HG03139 (cell line): ENCODE data around the gene TUBB4B.
"Not testable (repeated sequence)": the region's sequence is repeated elsewhere in the genome, so short reads cannot be mapped to it uniquely, and the experiment has no call there.

ENCODE experiments used
- ATAC-seq: cut with Tn5 transposase; IDR thresholded peaks from one replicate; pipeline ENCODE4 v1.9.1; 2021; ENCODE audit not compliant: unreplicated experiment

TUBB4B gene

GRCh38 chr9:137236238-137236935 lies 4.7 kb upstream of the TUBB4B start:
- peak; percentile 21 for ATAC-seq

- ATAC-seq = no peak
Measured at GRCh38 chr9:137236936-137237421, 4.1 kb upstream of the TUBB4B start.

- no peak for ATAC-seq
Measured at GRCh38 chr9:137237759-137238726, 3.0 kb upstream of the TUBB4B start.

GRCh38 chr9:137239541-137240200 lies 1.4 kb upstream of the TUBB4B start:
- ATAC-seq = not testable (repeated sequence)

GRCh38 chr9:137240318-137240840 lies 708 bp upstream of the TUBB4B start:
- peak; percentile 23 for ATAC-seq

DNA sequence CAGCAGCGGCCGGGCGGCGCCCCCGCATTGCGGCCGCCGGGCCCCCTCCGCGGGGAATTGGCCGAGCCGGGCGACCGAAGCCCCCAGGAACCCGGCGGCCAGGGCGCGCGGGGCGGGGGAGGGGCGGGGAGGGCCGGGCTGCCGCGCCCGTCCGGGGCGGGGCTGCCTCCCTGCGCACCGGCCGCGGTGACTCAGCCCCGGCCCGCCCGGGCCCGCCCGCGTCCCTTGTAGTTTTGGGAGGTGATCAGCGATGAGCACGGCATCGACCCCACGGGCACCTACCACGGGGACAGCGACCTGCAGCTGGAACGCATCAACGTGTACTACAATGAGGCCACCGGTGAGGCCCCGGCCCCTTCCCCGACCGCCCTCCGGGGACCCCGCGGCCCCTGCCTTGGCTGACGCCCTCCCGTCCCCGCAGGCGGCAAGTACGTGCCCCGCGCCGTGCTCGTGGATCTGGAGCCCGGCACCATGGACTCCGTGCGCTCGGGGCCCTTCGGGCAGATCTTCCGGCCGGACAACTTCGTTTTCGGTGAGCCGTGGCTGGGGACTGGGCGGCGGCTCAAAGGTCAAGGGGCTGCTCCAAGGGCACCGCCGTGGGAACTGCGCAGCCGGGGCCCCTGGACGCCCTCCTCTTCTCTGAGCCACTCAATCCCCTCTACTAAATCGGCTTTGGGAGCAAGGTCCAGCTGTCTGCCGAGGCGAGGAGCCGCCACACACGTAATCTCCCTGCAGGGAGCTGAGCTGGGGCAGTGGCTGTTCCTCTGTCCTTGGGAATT lies 592 bp downstream of the TUBB4B start:
- ATAC-seq = no peak

- ATAC-seq = no peak
Measured at GRCh38 chr9:137242269-137243203, 1.4 kb downstream of the TUBB4B start.

GRCh38 chr9:137243266-137243625 lies 2.2 kb downstream of the TUBB4B start:
- not testable (repeated sequence) for ATAC-seq

GRCh38 chr9:137243626-137244485 lies 2.8 kb downstream of the TUBB4B start:
- ATAC-seq = no peak

DNA sequence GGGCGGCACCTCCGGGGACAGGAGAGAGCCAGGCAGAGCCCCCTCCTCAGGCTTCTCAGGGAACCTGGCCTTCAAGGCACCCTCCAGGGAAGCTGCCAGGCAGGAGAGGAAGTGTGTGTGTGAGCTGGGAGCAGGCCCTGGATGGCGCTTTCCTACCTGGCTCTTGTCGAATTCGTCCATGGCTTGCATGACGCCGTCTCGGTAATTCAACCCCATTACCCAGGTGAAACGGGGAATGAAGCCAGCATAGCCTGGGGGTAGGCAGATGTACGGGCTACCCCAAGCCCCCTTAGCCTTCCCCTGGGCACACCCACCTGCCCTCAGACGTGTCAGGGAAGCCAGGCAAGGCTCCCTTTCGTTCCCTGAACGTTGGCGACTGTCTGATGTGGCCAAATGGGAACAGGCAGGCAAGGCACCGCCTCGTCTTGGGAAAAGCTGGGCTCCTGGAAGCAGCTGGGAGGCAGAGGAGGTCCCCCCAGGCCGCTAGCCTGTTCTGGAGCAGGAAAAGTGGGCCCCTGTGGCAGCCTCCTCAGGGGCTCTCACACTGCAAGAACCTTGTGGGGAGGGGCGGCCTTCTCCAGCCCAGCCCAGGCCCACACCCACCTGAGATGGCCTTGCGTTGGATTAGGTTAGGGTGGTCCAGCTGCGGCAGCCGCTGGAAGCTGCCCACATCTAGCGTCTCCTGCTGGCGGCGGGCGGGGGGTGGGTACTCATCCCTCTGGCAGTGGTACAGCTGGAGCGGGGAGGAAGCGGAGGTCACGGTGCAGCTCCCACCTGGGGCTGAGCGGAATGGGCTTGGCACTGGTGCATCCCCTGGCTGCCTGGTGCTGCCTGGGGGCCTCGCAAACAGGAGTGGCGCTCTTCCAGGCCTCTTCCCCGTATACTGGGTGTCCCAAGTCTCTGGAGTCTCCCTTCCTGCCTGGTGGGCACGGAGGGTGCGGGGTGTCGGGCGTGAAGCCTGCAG lies 3.7 kb downstream of the TUBB4B start:
- no peak for ATAC-seq

DNA sequence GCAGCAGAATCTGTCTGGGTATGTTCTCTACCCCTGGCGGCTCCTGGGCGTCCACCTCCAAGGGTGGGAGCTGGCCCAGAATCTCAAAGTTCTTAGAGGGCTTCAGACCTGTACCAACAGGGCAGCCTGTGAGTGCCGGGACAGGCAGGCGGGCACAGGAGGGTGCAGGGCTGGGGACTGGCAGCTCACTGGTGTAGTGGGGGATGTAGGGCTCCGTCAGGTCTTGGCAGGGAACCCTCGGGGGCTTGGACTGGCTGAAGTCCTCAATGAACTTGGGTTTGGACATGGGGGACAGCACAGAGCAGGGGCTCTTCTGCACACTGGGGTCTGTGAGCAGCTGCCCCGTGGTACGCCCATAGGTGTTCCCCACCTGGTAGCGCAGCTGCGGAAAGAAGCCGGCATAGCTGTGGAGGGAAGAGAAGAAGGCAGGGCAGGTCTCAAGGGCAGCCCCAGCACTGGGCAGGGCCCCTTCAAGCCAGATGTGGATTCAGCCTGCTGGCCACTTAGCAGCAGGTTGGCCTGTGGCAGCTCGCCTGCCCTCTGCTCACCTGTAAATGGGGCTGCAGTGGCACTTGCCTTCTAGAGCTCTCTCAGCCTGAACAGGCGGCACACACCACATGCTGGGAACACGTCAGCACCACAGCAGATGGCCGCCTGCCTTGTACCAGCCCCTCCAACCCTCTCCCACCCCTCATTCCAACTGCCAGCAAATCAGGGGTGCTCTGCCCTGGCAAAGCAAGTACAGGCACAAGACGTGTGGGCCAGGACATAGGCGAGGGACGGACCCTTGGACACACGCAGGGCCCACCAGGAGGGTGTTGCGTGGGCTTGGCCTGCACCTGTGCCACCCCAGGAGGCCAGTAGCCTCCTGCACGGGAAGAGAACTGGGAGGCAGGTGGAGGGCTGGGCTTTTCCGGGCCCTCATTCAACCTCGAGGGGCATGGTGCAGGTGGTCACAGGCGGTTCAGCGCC lies 4.6 kb downstream of the TUBB4B start:
- ATAC-seq = no peak

- ATAC-seq = no peak
Measured at GRCh38 chr9:137247135-137247915, 6.2 kb downstream of the TUBB4B start.

GRCh38 chr9:137247916-137248175 lies 6.8 kb downstream of the TUBB4B start:
- ATAC-seq = no peak

- no peak for ATAC-seq
Measured at GRCh38 chr9:137250329-137251193, 9.5 kb downstream of the TUBB4B start.

DNA sequence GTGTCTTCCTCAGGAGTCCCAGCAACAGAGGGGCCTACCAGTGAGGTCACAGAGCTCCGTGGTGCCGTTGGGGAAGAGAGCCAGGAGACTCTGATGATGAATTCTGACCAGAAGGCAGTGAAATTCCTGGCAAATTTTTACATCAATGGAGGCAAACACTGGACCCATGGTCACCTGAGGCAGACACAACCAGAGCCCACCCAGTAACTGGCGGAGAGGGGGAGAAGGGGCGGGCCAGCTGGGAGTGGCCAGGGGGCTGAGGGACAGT lies 10.0 kb downstream of the TUBB4B start, which contains the start of gene STPG3:
Gene STPG3 (plus strand): TSS at position 93 of the 268 bp plus-strand sequence. CDS start 1 bp downstream, at position 94.
- ATAC-seq = no peak
